Breast epithelium (tissue), 4 donors: ENCODE results near the gene RABGAP1L. TPM values are rescaled to one million over a fixed set of nuclear protein-coding genes. Genes with fewer than 3 reads are reported as not detected.

ENCODE experiments used
- DNase-seq, 2 donors: peaks; one replicate each; pipeline ENCODE4 v3.0.0-alpha.2; 2019; ENCODE audit warnings: low spot score in 2 of 2
- H3K27ac ChIP-seq, 2 donors: fragments of 200-600 bp; sonication (generic) in 1 of 2; one replicate each; pipeline ENCODE4 v1.5.1; 2016 to 2019; ENCODE audit warnings: mild to moderate bottlenecking in 1 of 2
- H3K27me3 ChIP-seq, 2 donors: fragments of 200-600 bp; sonication (generic) in 1 of 2; one replicate each; pipeline versions ENCODE4 v1.5.1 to v1.6.0; 2017 to 2019; ENCODE audit warnings: control low read depth in 1 of 2, mild to moderate bottlenecking in 1 of 2
- H3K36me3 ChIP-seq: fragments of 200-600 bp; one replicate; pipeline ENCODE4 v1.5.1; 2019
- H3K4me1 ChIP-seq, 2 donors: fragments of 200-600 bp; sonication (generic); one replicate each; pipeline ENCODE4 v1.5.1; 2016 to 2019; ENCODE audit warnings: control low read depth in 1 of 2
- H3K4me3 ChIP-seq, 3 donors: fragments of 200-600 bp; sonication (generic); 1 replicate in 2 of 3; 2 replicates in 1 of 3; pipeline ENCODE4 v1.5.1; 2016 to 2019; ENCODE audit warnings: mild to moderate bottlenecking in 3 of 3, moderate library complexity in 2 of 3
- H3K9me3 ChIP-seq, 2 donors: fragments of 200-600 bp; sonication (generic) in 1 of 2; one replicate each; pipeline ENCODE4 v1.5.1; 2016 to 2019; ENCODE audit warnings: control low read depth in 1 of 2
- CTCF ChIP-seq, 3 donors: fragments of 450-650 bp; IDR thresholded peaks; one replicate each; pipeline ENCODE4 v1.5.1; 2016 to 2017; ENCODE audit warnings: antibody characterized with exemption in 3 of 3, mild to moderate bottlenecking in 3 of 3, moderate library complexity in 3 of 3
- POLR2A ChIP-seq: fragments of 450-650 bp; IDR thresholded peaks from one replicate; pipeline ENCODE4 v1.6.1; 2016; ENCODE audit warnings: antibody characterized with exemption, mild to moderate bottlenecking, moderate library complexity
- POLR2AphosphoS5 ChIP-seq, 3 donors: sonication (generic); formaldehyde crosslinking; IDR thresholded peaks; one replicate each; pipeline ENCODE4 v1.6.1; 2017; ENCODE audit warnings: antibody characterized with exemption in 3 of 3
- intact Hi-C: fragments of 100-400 bp; cut with DNase I; formaldehyde crosslinking; loops from one replicate; pipeline ENCODE4 v1.15.1; 2023; ENCODE audit warnings: low total_unique reads
- total RNA-seq, 3 donors: library from RNA; depleted of rRNA; stranded (reverse); fragments of >200 nt; gene quantifications; one replicate each; pipeline ENCODE4 v1.1.0, GENCODE V29; 2016

RABGAP1L gene
- total RNA-seq, 3 donors from 2014 or later: 41.3 to 83.7 (median 49.5) TPM

- H3K4me3 ChIP-seq: no peak overlapping the region
- intact Hi-C loops: no loop called here
Observed at GRCh38 chr1:174623324-174624035, 464.2 kb downstream of the RABGAP1L start.

GRCh38 chr1:174626031-174627025 lies 467.0 kb downstream of the RABGAP1L start:
- no peak for TF ChIP-seq CTCF (IDR thresholded peaks at IDR 0.05)
- no peak for TF ChIP-seq POLR2A
- TF ChIP-seq POLR2AphosphoS5 (IDR thresholded peaks at IDR 0.05): no peak
- no peak for DNase-seq
- Histone ChIP-seq H3K36me3 (no peaks in the 10 kb centered on the region), H3K9me3 (peaks cover 0 to 5% of the 10 kb centered on the region in 2 donors), H3K4me1 (no peaks in the 10 kb centered on the region), H3K4me3 (no peak overlapping the region), H3K27ac (no peak overlapping the region), H3K27me3 (no peaks in the 10 kb centered on the region)
- intact Hi-C loops: no loop called here

More at GRCh38 chr1:174623324-174624035, 464.2 kb downstream of the RABGAP1L start:
- H3K36me3 ChIP-seq: no peaks in the 10 kb centered on the region
- no peak overlapping the region for H3K27ac ChIP-seq
- H3K9me3 ChIP-seq: peaks cover 0 to 5% of the 10 kb centered on the region in 2 donors
- H3K4me1 ChIP-seq: no peaks in the 10 kb centered on the region
- TF ChIP-seq POLR2AphosphoS5 (IDR thresholded peaks at IDR 0.05): no peak
- TF ChIP-seq CTCF (IDR thresholded peaks at IDR 0.05): no peak
- no peak for TF ChIP-seq POLR2A
- no peak for DNase-seq
- H3K27me3 ChIP-seq: no peaks in the 10 kb centered on the region

GRCh38 chr1:174637487-174637886 lies 478.2 kb downstream of the RABGAP1L start:
- Histone ChIP-seq H3K36me3 (no peaks in the 10 kb centered on the region), H3K4me3 (no peak overlapping the region), H3K4me1 (no peaks in the 10 kb centered on the region), H3K9me3 (no peaks in the 10 kb centered on the region), H3K27me3 (no peaks in the 10 kb centered on the region), H3K27ac (no peak overlapping the region)
- TF ChIP-seq POLR2AphosphoS5 (IDR thresholded peaks at IDR 0.05): no peak
- no peak for TF ChIP-seq CTCF (IDR thresholded peaks at IDR 0.05)
- TF ChIP-seq POLR2A: no peak
- DNase-seq: no peak
- intact Hi-C loops: no loop called here

GRCh38 chr1:174639461-174639860 lies 480.1 kb downstream of the RABGAP1L start:
- no peak for DNase-seq
- H3K27ac ChIP-seq: no peak overlapping the region
- H3K4me1 ChIP-seq: no peaks in the 10 kb centered on the region
- H3K9me3 ChIP-seq: no peaks in the 10 kb centered on the region
- no peak overlapping the region for H3K4me3 ChIP-seq
- H3K36me3 ChIP-seq: no peaks in the 10 kb centered on the region
- intact Hi-C loops: no loop called here
- H3K27me3 ChIP-seq: no peaks in the 10 kb centered on the region
- TF ChIP-seq POLR2AphosphoS5 (IDR thresholded peaks at IDR 0.05) (no peak), CTCF (IDR thresholded peaks at IDR 0.05) (no peak), POLR2A (no peak)

- no peak for DNase-seq
Observed at GRCh38 chr1:174640783-174641182, 481.5 kb downstream of the RABGAP1L start.

More at GRCh38 chr1:174640783-174641182, 481.5 kb downstream of the RABGAP1L start:
- Histone ChIP-seq H3K4me3 (no peak overlapping the region), H3K27me3 (no peaks in the 10 kb centered on the region), H3K36me3 (no peaks in the 10 kb centered on the region), H3K9me3 (no peaks in the 10 kb centered on the region), H3K4me1 (no peaks in the 10 kb centered on the region), H3K27ac (no peak overlapping the region)
- intact Hi-C loops: no loop called here
- no peak for TF ChIP-seq POLR2AphosphoS5 (IDR thresholded peaks at IDR 0.05)
